GM19099 (cell line): ENCODE data around the gene CCDC88C.

ENCODE experiments used
- POLR2A ChIP-seq: IDR thresholded peaks from 3 replicates; pipeline ENCODE4 v1.6.1; 2011; ENCODE audit warnings: low read depth; ENCODE audit not compliant: insufficient read length; ENCODE audit errors: extremely low read depth

The CCDC88C gene

DNA sequence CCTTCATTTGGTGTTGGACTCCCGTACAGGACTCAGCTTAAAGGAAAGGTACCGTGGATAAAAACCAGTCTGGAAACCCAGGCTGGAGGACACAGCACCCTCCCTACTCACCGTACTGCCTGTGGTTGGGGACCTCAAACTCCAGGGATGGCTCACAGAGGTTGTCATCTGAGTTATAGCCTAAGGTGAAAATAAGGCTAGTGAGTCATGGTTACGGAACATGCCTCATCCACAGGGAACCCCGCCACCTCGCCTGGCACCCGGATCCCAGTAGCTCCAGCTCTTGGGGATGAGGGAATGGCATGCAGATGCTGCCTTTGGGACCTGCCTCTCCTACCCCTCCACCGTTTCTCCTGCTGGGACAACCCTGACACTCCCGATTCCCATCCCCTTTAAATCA is 136.3 kb downstream of the CCDC88C start:
- TF ChIP-seq POLR2A, result no peak

GRCh38 chr14:91280129-91280528 is 137.5 kb downstream of the CCDC88C start:
- no peak for TF ChIP-seq POLR2A

DNA sequence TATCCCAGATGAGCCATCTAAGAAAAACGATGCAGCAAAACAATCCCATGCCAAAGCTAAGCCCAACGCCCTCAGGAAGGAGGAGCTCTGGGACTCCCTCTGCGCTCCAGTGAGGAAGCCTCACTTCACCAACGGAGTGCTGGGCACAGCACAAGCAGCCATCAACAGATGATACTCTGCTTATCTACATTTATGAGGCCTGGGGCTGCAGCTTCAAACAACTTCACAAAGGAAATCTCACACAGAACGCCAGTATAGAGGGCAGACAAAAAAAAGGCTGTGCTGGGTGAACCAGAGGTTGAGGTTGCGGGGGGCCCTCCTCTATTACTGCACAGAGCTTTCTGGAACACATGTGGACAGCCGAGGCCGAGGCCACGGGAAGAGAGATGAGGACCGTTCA is 138.3 kb downstream of the CCDC88C start:
- no peak for TF ChIP-seq POLR2A

GRCh38 chr14:91278383-91278715 is 139.3 kb downstream of the CCDC88C start:
- TF ChIP-seq POLR2A, result no peak

DNA sequence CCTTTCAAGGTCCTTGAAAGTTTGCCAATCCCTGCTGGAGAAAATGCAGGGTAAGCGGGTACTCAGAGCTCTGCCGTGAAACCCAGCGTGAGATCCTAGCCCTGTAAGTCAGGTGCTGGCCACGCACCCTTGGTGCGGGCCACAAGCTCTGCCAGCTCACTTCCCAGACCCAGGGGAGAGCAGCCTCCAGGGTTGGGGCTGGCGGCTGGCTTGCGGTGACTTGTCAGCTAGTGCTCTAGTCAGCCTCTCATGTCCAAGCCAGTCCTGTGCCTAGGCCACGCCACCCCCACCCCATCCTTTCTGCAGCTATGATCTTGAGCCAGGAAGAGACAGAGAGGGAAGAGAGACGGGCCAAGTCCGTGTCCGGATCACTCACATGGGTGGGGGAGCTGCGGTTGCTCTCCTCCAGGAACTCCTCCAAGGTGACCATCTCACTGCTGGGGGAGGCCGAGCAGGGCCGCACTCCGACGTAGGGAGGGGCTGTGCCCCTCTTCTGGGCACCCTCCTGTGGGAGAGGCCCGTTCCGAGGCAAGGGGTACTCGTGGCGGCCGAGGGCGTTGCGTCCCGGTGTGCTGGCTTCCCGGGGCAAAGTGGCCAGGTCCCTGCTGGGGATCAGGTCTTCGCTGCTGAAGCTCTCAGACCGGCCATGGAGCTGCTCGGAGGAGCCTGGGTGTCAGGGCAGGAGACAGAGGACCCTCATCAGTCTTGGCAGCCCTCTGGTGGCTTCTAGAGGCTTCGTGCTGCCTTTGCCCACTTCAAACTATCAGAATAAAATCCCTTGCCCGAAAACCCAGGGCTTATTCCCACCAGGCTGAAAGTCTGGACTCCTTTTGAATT is 139.9 kb downstream of the CCDC88C start:
- TF ChIP-seq POLR2A, result no peak

DNA sequence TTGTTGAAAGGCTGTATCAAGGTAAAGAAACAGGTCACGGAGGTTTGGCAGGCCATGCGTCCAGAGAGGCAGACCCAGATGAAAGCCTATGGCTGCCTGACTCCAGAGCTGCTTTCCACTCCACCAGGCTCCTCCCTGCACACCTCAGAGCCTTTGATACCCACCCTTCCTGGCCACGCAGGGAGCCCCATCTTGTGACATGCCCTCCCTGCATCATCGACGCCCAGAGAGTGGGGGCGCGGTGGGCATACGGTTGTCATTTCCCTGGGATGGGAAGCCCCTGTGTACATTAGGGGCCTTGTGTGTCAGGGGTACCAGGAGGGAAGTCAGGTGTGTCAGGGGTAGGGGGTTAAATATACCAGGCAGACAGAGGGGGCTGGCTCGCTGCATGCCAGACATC is 142.8 kb downstream of the CCDC88C start:
- no peak for TF ChIP-seq POLR2A

DNA sequence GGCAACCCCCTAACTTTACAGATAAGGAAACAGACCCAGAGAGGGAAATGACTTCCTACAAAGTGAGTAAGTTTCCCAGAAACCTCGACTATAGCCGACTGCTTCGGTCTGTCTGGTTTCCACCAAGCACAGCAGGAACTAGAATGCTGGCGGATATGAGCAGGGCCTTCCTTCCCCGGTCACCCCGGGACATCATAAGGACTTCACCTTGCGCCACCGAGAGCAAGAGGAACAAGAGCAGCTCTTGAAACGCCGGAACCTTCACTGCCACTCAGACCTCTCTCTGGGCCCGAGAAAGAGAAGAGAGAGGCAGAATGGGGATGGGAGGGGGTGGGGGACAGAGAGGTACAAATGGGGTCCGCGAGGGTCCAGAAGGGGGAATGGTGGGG is 143.7 kb downstream of the CCDC88C start:
- no peak for TF ChIP-seq POLR2A

- TF ChIP-seq POLR2A, result no peak
These were observed 144.2 kb downstream of the CCDC88C start for GRCh38 chr14:91273273-91273884.

DNA sequence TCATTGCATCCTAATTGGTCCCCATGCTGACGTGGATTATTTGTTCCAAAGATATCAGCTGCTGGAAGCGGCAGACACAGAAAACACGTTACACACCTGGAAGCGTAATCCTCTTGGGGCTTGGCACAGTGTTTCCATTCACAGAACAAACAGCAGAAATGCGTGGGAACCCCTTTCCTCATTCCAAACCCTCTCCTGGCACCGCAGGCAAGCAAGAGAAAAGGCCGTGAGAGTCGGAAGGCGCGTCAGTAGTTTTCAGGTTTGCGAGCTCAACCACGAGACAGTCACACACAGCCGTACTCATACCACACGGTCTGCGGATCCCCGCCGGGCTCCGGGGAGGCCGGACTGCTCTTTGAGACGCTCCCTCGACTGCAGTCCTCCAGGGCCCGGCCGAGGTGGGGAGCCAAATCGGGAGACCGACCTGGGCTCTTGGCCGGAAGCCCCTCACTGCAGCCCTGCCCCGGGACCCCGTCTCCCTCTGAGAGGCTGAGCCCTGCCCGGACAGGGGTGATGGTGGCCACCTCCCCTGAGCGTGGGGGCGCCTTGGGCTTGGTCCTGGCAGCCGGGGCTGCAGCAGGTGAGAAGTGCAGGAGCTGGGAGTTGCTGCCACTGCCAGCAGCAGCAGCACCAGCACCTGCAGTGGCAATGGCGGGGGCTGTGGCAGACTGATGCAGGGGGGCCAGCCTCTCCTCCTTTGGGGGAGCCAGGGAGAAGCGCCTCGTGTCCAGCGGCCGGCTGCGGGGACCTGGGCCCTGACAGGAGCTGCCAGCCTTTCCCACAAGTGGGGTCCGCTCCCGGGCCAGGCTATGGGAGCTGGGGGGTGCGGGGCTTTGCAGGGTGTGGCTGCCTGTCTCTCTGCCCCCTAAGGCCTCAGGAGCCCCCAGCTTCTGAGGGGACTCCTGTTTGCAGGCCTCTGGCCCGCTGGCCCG is 145.0 kb downstream of the CCDC88C start:
- TF ChIP-seq POLR2A, result no peak

DNA sequence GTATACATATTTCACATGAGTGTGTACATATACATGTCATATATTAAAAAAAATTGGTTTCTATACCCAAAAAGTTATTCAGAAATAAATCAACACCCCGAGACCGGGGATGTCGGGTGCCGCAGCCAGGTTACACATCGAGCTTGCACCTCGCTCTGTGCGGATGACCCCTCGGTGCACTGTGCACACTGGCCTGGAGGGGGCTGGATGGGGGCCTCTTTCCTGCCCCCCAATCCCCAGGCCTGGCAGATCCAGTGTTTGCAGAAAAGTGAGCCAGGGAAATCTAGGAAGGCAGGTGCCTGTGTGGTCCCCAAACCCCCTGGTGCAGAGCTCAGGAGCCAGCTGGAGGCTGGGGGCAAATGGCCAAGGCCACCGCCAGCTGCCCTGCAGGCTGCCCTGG is 146.0 kb downstream of the CCDC88C start:
- no peak for TF ChIP-seq POLR2A

DNA sequence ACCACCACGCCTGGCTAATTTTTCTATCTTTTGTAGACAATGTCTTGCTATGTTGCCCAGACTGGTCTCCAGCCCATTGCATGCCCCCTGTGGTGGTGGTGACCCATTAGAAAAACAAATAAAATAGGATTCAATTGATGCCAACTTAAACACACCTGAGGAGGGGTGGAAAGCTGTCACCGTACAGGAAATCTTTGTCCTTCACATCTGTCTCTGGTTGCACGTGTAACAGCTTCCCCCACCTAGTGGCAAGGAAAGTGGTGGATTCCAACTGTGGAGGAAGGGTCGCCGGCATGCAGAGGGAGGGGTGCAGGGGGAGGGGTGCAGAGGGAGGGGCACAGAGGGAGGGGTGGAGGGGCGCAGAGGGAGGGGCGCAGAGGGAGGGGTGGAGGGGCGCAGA is 147.0 kb downstream of the CCDC88C start:
- no peak for TF ChIP-seq POLR2A

DNA sequence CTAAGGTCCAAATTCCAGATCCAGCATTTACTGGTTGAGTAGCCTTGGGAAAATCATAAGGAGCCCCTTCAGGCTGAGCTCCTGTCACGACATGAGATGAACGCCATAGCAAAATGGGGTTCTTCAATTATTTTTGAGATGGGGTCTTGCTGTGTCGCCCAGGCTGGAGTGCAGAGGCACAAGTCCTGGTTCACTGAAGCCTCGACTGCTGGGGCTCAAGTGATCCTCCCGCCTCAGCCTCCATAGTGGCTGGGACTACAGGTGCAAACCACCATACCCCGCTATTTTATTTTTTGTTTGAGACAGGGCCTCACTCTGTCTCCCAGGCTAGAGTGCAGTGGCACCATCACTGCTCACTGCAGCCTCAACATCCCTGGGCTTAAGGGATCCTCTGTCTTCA is 147.4 kb downstream of the CCDC88C start:
- TF ChIP-seq POLR2A, result no peak

GRCh38 chr14:91269076-91269991 is 148.3 kb downstream of the CCDC88C start:
- TF ChIP-seq POLR2A, result no peak

DNA sequence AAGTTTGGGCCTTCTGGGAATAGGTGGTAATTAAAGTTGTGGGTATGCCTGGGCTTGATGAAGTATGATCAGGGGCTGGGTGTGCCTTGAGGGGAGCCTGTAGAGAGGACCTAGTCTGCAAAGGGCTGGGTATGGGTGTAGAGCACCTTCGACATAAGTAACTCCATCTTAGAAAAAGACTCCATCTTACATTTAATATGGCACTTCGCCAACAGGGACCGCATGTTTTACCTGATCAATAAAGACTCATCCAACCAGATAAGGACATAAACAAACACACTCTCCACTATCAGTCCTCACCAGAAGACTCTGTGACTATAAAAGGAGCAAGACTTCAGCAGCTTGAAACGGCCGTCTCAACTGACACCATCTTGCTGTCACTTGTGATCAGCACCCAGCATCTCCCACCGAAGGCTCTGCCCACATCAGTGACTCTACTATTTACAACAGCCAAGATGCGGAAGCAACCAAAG is 149.6 kb downstream of the CCDC88C start:
- TF ChIP-seq POLR2A, result no peak
